ENCODE data around the gene CELA3A.
"Not testable (repeated sequence)": the region's sequence is repeated elsewhere in the genome, so short reads cannot be mapped to it uniquely, and the experiment has no call there.

CELA3A gene

GRCh38 chr1:22021061-22021460 lies 19.6 kb downstream of the CELA3A start:
- no peak for DNase-seq

GRCh38 chr1:22024485-22025367 lies 23.3 kb downstream of the CELA3A start:
- no peak for DNase-seq

DNA sequence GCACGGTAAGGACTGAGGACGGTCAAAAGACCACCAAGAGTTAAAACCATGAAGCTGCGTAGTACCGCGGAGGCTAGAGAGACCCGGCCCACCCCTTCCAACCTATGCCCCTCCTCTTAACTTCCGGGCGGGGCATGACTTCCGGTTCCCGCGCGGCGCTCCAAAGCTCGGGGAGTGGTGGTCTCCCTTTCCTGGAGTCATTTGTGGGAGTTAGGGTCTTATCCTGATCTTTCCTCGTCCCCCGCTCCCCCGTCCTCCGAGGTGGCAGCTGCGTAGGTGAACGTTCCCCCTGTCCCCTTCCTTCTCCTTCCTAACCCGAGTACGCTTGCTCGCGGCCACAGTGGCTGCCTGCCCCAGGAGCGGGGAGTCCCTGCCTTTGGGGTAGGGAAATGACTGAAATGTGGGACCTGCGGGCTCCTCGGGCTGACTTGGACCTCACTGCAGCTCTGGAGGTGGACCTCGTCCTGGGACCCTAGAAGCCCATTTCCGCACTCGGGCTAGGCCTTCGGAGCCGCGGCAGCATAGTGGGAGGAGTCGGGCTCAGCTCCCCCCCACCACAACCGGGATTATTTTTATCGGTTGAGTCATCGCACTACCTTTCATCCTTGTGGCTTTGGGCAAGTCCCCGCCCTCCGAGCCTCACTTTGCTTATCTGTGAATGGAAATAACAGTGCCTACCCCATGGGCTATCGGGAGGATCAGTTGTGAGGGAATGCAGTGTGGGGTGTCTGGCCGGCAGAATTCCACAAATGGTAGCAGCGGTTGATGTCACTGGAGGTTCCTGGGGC lies 24.1 kb downstream of the CELA3A start:
- DNase-seq, result peak; percentile 91

GRCh38 chr1:22026924-22027289 lies 25.4 kb downstream of the CELA3A start:
- DNase-seq, result no peak

- no peak for DNase-seq
Measured at GRCh38 chr1:22030057-22030456, 28.6 kb downstream of the CELA3A start.

- DNase-seq, result no peak
Measured at GRCh38 chr1:22030473-22030872, 29.0 kb downstream of the CELA3A start.

- no peak for DNase-seq
Measured at GRCh38 chr1:22031214-22031962, 29.9 kb downstream of the CELA3A start.

- DNase-seq, result not testable (repeated sequence)
Measured at GRCh38 chr1:22034834-22035233, 33.4 kb downstream of the CELA3A start.

DNA sequence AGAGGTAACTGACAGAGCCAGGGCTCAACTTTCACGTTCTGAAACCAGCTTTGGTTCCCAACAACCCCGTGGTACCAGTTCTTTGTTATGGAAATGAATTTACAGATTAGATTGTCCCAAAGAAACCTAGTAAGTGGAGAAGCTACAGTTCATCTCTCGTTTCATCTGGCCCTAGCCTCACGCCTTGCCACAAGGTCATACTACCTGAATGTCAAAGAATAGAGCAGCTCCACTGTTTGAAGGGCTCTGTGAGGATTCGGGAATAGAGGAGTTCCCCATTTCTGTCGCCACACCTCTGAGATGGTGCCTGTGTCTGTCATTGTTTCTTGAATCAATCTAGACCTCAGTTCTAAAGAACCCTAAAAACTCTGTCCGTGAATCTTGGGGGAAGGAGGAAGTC lies 36.1 kb downstream of the CELA3A start:
- DNase-seq, result no peak

- DNase-seq, result peak; percentile 29
Measured at GRCh38 chr1:22038036-22038435, 36.6 kb downstream of the CELA3A start.

DNA sequence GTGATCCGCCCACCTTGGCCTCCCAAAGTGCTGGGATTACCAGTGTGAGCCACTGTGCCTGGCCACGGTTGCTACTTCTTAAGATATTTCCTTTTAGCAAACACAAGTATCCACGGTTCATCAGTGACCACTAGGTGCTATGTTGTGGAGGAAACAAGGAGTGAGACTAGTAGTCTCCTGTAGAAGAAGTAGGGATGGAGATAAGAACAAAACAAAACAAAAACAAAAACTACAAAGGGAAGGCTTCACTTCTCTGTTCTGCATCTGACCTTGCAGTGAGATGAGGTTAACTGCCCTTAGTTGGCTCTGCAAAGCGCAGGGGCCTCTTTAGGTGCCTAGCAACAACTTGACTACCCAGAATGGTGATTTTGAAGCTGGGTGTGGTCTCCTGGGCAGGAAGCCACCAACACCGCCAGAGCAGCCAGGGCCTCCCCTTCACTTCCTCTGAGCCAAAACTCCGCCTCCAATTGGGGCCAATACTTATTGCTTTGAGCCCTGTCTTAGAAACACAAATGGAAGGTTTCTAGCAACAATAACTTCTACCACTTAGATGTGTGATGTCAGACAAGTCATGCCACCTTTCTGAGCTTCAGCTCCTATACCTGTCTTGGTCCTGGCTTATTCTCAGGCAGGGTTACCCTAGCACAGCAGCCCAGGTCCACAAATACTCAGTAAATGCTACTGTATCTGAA lies 38.3 kb downstream of the CELA3A start:
- no peak for DNase-seq

- DNase-seq, result no peak
Measured at GRCh38 chr1:22040286-22040623, 38.8 kb downstream of the CELA3A start.

- DNase-seq, result no peak
Measured at GRCh38 chr1:22041505-22041904, 40.0 kb downstream of the CELA3A start.

DNA sequence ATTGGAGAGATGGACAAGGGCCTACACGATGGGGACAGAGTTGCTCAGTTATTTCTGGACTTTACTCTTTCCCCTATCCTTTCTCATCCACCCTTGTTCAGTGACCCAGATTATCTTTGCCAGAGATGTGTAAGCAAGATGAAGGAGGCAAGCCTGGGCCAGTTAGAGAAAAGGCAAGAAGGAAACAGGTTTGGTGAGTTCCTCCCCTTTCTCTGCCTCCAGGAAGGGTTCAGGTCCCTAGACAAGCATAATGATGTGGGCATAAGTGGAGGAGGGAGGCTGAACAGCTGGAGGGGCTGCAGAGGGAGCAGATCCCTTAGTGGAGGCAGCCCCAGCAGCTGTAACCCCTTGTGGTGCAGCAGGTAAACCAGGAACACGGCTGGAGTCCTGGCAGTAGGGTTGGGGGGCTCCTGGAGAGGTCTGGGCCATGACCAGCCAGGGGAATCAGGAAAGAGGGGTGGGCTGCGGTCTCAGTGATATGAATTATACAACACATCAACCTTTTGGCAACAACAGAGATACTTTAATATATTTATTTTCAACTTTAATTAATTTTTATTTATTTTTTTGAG lies 41.8 kb downstream of the CELA3A start:
- no peak for DNase-seq

- DNase-seq, result no peak
Measured at GRCh38 chr1:22044690-22045420, 43.4 kb downstream of the CELA3A start.

- no peak for DNase-seq
Measured at GRCh38 chr1:22045604-22046228, 44.3 kb downstream of the CELA3A start.

- DNase-seq, result no peak
Measured at GRCh38 chr1:22048351-22049192, 47.1 kb downstream of the CELA3A start.

GRCh38 chr1:22050330-22050729 lies 48.9 kb downstream of the CELA3A start:
- no peak for DNase-seq

- DNase-seq, result no peak
Measured at GRCh38 chr1:22051607-22052114, 50.2 kb downstream of the CELA3A start.
